Activated T-cell treated with anti-CD3 and anti-CD28 coated beads for 48 hours (primary cell): ENCODE data around the gene CRIP1.

Experiments used
- DNase-seq: peaks from one replicate; pipeline ENCODE4 v3.0.0-alpha.2; 2020; ENCODE audit warnings: low read depth

Gene CRIP1, protein sequence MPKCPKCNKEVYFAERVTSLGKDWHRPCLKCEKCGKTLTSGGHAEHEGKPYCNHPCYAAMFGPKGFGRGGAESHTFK

DNA sequence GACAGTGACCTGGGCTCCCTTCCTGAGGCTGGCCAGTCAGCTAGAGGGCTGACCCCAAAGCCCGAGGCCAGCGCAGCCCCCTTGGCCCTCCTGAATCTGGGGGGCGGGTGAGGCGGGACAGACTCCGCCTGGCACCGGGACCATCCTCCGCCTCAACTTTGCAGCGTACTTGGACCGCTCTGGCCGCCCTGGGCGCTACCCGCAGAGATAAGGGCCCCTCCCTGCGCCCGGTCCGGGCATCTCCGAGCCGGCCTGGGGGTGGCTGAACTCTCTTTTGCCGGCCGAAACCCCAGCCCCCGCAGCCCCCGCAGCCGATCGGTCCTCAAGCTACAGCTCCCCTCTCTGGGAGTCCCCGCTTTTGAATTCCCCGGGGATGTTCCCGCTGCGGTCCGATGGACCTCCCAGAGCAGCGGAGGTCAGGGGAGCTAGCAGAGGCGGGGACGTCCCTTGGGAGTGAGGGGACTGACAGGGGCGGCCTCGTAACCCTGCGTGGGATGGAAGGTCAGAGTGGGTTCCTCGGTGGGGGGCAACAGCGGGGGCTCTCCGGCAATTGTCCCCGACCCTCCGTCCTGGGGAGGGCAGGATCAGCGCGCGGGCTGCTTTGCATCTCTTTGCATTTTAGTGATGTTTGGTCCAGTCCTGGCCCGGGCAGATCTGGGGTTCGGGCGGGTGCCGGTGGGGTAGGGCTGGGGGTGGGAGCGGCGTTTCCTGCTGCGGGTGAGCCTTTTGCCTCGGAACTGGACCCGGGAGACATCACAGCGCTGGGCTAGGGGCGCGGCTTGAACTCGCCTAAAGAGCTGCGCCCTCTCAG lies at the start of gene CRIP1:
TSS of gene CRIP1 (plus strand) at position 724 of the 811 bp plus-strand sequence. CDS start 374 bp downstream, outside the sequence.
- DNase-seq: no peak

DNA sequence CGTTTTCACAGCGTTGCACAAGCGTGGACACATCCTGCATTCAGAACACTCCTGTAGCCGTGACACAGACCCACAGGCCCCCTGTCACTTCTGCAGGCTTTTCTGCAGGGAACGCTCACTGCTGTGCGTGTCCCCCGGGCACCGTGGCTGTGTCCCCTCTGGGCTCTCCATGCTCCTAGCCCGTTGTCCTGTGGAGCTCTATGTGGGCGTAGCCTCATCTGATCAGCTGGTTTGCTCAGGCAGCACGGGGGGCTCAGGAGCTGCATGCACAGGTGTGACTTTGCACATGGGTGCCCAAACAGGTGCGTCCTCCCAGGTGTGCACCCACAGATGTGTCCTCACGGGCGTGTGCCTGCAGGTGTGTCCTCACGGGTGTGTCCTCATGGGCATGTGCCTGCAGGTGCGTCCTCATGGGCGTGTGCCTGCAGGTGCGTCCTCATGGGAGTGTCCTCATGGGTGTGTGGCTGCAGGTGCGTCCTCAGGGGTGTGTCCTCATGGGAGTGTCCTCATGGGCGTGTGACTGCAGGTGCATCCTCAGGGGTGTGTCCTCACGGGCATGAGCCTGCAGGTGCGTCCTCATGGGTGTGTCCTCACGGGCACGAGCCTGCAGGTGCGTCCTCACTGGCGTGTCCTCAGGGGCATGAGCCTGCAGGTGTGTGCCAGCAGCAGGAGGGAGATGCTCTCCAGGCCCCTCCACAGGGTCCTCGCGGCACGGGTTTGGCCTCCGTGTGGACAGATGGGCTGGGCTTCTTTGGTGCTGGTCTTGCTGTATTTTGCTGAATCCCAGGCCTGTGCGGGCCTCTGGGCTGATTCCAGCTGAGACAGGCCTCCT lies 49.6 kb upstream of the CRIP1 start:
- no peak for DNase-seq

DNA sequence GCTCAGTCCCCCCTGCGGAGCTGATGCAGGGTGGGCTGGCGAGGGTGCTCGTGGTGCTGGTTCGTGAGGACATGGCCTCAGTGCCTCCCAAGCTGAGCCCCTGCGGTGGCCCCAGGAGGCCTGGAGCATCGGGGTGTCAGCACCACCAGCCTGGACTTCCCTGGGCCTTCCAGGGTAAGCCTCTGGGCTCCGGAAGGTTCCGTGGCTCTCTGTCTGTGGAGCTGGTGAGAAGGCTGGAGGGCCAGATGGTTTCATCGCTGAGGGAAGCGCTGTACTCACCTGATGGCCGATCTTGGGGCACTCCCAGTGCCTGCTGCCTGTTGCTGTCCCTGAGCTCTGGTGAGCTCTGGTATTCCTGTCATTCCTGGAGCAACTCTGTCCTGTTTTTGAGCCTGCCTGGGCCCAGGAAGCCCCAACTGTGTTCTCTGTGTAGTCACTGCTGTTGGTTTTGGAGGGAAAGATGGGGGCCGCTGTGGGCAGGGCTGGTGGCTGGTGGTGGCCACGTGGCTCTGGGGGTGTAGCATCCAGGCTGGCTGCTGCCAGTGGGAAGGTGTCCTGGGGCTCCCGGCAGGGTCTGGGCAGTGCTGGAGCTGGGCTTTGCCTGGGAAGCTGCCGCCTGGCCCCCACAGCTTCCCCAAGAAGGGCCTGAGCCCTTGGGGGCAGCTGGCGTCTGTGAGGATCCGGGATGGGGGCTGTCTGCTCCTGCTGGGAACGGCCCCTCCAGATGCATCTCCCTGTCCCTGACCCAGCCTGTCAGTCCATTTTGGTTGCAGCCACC lies 48.8 kb upstream of the CRIP1 start:
- DNase-seq: no peak

DNA sequence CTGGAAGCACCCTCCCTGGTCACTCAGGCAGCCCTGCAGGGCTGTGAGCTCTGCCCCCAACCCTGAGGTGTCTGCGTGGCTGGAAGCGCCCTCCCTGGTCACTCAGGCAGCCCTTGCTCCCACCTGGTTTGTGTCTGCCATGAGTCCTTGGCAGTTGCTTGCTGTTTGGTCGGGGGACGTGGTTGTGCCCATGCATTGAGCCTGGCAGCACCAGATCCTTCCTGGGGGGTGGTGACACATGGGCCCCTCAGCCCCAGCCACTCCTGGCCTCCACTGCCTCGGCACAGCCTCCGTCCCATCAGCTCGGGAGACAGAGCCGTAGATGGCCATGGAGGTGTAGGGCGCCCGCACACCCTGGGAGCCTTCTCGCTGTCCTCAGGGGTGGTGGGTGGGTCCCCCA lies 47.5 kb upstream of the CRIP1 start:
- DNase-seq: no peak

GRCh38 chr14:105439710-105440553 lies 46.8 kb upstream of the CRIP1 start:
- no peak for DNase-seq

GRCh38 chr14:105440554-105440900 lies 46.2 kb upstream of the CRIP1 start:
- DNase-seq: no peak

DNA sequence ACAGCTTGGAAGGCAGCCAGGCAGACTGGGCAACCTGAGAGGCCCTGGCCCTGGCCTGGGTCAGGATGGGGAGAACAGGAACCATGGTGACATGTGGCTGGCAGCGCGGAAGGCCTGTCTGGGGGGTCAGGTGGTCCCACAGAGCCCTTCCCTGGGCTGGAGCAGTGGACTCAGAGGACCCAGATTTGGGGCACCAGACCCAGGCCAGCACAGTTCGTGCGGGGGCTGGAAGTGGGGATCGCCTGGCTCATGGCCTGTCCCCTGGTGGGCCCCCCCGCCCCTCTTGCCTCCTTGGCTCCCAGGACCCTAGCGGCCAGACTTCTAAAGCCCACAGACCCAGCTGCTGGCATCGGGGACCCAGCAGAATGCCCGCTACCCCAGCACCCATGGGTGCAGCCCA lies 45.7 kb upstream of the CRIP1 start:
- no peak for DNase-seq

DNA sequence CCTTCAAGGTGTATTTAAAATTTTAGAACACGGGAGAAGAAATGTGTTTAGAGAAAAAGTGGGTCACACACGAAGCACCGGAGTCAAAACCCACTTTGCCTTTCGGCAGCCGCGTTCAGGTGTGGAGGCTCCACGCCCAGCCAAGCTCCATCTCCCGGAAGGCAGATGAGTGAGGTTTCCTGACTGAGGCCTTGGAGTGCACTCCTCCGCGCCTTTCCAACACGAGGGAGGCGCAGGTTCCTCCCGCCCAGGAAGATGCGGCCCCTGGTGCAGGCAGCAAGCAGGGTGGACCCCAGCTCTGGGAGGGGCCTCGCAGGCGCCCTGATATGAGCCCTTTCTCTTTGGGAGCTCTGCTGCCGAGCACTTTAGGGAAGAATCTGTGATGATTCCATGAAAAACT lies 44.6 kb upstream of the CRIP1 start:
- no peak for DNase-seq

DNA sequence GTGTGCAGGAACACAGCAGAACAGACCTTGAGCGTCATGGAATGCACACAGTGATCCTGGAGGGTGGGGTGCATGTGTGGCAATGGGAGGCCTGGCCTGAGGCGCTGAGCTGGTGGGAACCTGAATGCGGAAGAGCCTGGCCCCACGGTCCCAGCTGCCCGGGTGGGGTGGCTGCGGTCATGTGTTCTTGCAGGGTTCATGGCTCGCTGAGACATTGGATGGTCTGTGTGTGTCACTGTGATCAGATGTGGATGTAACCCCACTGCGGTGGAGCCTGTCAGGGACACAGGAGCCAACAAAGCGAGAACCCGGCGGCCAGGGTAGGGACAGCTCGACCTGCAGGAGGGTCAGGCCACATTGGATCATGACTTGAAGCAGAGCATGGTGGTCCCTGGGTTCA lies 43.9 kb upstream of the CRIP1 start:
- DNase-seq: no peak

DNA sequence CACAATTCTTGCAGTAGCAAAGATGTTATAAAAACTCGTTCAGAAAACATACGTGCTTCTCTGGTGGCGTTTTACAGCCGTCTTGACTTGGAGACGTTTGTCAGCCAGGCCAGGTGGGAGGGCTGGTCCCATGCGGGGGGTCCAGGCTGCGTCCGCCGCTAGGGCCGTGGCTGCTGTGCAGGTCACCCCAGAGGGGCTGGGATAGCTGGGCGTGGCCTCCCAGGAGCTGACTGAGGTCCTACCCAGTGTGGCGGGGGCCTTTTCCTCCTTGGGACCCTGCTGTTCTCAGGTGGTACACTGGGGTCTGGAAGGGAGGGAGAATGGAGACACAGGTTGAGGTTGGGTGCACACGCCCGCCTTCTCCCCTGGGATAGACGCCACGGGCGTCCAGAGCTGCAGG lies 41.8 kb upstream of the CRIP1 start:
- DNase-seq: no peak

DNA sequence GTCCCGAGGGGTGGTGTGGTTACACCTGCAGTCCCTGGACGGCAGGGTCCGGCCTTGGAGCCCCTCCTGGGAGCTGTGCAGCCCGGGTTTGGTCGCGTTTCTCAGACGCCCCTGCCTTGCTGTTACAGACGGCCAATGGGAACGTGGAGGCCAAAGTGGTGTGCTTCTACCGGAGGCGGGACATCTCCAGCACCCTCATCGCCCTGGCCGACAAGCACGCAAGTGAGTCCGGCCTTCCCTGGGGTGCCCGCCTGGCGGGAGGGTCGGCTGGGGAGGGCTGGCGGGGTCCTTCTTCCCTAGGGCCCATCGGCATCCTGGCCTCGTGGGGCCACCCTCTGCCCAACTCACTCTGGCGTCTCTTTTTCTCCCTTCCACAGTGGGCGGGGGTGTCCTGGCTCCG lies 41.4 kb upstream of the CRIP1 start:
- DNase-seq: no peak

GRCh38 chr14:105445901-105446845 lies 40.5 kb upstream of the CRIP1 start:
- DNase-seq: no peak

DNA sequence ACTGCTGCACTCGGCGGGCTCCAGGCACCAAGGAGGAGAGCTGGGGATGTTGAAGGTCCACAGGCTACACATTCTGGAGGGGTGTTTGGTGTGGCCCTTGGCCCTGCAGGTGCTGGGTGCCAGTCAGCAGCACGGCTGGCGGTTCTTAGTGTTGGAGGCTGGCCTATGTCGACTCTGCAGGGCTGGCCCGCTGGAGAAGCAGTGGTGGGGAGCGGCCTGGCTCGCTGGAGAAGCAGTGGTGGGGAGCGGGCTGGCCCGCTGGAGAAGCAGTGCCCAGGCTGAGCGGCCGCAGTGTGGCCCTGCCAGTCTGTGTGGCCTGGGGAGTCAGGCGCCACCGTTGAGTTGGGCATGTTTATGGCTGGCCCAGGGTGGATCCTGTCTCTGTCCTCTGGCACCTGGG lies 39.7 kb upstream of the CRIP1 start:
- DNase-seq: no peak

DNA sequence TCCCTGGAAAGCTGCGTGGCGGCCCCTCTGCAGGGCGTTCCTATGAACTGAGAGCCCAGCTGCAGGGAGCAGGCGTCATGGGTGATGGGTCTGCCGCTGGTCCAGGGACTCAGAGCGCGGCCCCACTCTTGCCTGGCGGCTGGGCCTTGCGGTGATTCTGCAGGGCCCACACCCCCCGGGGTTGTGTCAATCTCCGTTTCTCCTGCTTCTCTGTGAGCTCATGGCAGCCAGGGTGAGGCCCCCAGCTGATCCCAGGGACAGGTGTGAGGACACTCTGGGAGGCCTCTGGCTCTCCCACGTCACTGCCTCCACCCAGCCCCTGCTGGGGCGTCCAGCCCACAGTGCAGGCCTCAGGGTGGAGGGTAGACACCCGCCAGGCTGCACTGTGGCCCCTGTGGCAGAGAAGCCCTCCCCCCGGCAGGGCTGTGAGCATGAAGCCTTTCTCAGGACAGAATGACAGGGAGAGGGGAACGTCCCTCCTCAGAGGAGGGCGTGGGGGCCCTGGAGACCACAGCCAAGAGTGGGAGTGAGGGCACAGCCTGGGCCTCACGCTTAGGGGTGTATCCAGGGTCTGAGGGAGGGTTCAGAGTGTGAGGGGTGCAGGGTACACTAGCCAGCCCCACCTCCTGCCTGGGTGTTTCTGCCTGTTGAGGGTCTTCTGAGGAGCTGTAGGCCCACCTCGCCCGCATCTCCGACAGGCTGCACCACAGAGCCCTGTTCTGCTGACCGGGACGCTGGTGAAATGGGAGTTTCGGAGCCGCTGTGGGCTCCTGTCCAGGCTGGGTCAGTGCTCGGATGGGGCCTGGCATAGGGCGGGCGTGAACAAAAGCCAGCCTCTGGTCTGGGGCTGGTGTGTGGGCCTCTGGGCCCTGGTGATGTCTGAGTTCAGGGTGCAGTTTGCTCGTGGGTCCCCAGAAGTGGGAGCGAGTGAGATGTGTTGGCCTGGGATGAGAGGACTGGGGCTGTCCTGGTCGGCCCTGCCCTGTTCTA lies 38.7 kb upstream of the CRIP1 start:
- DNase-seq: no peak

DNA sequence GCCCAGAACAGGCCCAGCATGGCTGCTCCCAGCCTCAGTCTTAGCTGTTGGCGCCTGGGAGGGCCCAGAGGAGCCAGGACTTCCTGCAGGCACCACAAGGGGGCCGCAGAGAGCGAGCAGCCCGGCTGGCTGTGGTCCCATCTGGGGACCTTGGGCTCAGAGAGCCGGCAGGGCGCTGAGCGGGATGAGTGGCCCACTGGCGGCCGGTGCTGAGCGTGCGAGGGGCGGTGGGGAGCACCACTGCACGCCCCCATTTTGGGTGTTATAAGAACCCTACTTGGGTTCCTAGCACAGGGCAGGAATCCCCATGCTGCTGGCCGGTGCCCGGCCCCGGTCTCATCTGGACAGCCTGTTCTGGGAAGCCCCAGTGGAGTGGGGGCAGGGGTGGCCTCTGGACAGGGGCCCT lies 38.0 kb upstream of the CRIP1 start:
- DNase-seq: peak; percentile 54

DNA sequence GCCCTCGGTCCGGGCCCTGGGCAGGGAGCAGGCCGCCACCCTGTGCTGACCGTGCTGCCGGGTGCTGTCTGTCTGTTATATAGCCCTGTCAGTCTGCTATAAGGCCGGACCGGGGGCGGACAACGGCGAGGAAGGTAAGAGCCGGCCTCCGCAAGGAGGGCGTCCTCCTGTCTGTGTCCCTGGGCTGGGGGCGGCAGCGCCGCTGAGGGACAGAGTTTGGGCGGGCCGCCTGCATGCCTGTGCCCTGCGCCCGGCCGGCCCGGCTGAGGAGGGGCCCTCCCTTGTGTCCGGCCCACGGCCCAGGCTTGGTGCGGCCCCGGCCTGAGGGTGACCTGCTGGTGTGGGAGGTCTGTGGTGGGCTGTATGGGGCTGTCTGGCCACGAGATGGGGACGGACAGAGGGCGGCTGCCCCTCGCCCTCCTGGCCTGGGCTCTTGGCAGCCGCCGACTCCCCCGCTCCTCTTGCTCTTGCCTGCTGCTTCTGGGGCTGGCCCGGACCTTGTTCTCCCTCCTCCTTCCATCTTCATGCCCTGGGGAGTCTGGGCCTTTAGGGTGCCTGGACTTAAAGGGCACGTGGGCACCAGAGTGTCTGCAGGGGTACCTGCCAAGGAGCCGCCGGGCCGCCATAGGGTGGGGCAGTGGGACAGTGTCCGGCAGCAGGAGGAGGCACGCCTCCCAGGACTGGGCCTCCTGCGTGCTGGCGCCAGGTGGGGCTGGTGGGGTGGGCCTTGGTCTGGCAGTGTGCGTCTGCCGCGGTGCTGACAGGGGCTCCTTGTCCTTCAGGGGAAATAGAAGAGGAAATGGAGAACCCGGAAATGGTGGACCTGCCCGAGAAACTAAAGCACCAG lies 37.2 kb upstream of the CRIP1 start:
- no peak for DNase-seq

- no peak for DNase-seq
These were observed 36.6 kb upstream of the CRIP1 start for GRCh38 chr14:105450123-105450505.
